ENCODE data around the gene COLEC12.

DNA sequence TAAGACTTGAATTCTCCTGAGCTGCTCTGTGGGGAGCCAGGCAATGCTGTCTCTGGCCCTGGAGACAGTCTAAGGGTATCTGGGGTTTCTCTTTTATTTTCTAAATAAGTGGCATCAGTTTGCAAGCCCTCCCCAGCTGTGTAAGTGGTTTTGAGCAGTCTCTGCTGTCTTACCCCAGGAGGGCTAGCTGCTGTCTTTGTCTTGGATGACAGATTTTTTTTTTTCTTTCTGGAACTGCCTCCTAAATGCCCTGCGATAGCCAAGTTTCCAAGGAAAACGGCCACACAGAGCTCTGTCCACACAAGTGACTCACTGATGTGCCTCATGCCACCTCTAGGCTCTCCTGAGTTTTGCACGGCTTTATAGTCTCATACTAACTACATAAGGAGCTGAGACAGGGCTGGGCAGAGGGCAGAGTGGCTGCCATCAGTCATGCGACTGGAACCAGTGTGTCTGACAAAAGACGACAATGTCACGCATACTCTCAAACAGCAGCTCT is 195.4 kb downstream of the COLEC12 start:
- TF ChIP-seq, protein P1, sequence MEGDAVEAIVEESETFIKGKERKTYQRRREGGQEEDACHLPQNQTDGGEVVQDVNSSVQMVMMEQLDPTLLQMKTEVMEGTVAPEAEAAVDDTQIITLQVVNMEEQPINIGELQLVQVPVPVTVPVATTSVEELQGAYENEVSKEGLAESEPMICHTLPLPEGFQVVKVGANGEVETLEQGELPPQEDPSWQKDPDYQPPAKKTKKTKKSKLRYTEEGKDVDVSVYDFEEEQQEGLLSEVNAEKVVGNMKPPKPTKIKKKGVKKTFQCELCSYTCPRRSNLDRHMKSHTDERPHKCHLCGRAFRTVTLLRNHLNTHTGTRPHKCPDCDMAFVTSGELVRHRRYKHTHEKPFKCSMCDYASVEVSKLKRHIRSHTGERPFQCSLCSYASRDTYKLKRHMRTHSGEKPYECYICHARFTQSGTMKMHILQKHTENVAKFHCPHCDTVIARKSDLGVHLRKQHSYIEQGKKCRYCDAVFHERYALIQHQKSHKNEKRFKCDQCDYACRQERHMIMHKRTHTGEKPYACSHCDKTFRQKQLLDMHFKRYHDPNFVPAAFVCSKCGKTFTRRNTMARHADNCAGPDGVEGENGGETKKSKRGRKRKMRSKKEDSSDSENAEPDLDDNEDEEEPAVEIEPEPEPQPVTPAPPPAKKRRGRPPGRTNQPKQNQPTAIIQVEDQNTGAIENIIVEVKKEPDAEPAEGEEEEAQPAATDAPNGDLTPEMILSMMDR (IDR thresholded peaks at IDR 0.05; ENCODE audit: insufficient read depth, low read depth, low read length): no peak
- no peak for TF ChIP-seq EZH2 (IDR thresholded peaks at IDR 0.05; ENCODE audit: insufficient read depth, low read length)
